Raji (cell line): ENCODE measurements around the gene RFX6.

ENCODE experiments used
- POLR2A ChIP-seq: IDR thresholded peaks from 2 replicates; pipeline ENCODE4 v1.6.1; 2011; ENCODE audit warnings: low read depth, low read length, control low read depth; ENCODE audit not compliant: insufficient read depth

RFX6 gene

DNA sequence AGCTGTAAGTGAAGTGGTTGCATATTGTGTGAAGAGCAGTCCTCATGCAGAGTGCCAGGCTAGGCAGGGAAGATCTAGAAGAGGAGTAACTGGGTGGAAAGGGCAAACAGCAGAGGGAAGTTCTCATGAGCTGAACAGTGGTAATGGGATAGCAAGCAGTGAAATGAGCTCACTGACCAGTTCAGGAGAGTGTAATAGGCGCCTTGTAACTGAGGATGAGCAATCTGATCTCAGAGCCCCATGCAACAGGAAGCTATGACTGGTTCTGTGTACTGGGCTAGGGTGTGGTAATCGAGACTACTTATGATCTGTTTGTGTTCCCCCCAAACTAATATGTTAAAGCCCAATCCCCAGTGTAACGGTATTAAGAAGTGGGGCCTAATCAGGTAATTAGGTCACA, 98.6 kb downstream of the RFX6 start:
- TF ChIP-seq POLR2A, result no peak

DNA sequence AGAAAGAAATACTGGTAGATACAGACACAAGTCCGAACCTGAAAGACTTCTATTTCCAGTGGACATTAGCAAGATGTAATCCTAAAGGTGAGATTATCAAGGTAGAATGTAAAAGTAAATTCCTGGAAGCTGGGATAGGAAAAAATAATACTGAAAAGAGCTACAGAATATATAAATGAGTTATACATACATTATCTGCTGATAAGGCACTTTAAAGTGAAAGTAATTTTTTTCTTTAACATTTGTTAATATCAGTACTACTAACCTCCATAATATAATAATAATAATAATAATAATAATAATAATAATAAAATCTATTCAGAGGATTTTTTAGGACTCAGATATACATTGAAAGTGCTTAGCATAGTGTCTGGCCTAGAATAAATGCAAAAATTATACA, 102.5 kb downstream of the RFX6 start:
- TF ChIP-seq POLR2A, result no peak
